PC-3 (cell line): ENCODE measurements around the gene SFI1. TPM values are rescaled to one million over a fixed set of nuclear protein-coding genes. Genes with fewer than 3 reads are reported as not detected.
"Not testable (repeated sequence)": the region's sequence is repeated elsewhere in the genome, so short reads cannot be mapped to it uniquely, and the experiment has no call there.

Experiments used
- ATAC-seq: fragments of 200-7000 bp; cut with Tn5 transposase; 2 replicates; pipeline ENCODE4 v1.9.1; 2020; ENCODE audit warnings: mild to moderate bottlenecking, moderate library complexity
- BruUV-seq: library from RNA; stranded (reverse); fragments of 400-500 nt; replicated peaks from 2 replicates; lab custom pipeline; 2021; lab: Mats Ljungman, UMichigan
- CTCF ChIA-PET: fragments of 300-600 bp; sonication (Branson Sonifier 250); formaldehyde crosslinking; loops from one replicate; lab custom pipeline; 2022; ENCODE audit warnings: antibody characterized with exemption; lab: Charles Lee
- POLR2A ChIA-PET: fragments of 300-600 bp; sonication (Branson Sonifier 250); formaldehyde crosslinking; loops from one replicate; lab custom pipeline; 2022; ENCODE audit warnings: antibody characterized with exemption; ENCODE audit not compliant: unreplicated experiment; lab: Charles Lee
- DNase-seq: peaks from one replicate; pipeline ENCODE4 v3.0.0-alpha.2; 2015
- H2AFZ ChIP-seq: fragments of 300-600 bp; sonication (generic); 2 replicates; pipeline ENCODE4 v1.6.0; 2016; ENCODE audit warnings: antibody characterized with exemption, low read length
- H3F3A ChIP-seq: fragments of 300-600 bp; sonication (generic); one replicate; pipeline ENCODE4 v1.6.0; 2017; ENCODE audit warnings: antibody characterized with exemption, low read length, control low read depth, mild to moderate bottlenecking; ENCODE audit not compliant: unreplicated experiment
- H3K27ac ChIP-seq: fragments of 300-600 bp; sonication (generic); 2 replicates; pipeline ENCODE4 v1.5.1; 2016; ENCODE audit warnings: mild to moderate bottlenecking, low read length
- H3K27me3 ChIP-seq: fragments of 300-600 bp; sonication (generic); 2 replicates; pipeline ENCODE4 v1.6.1; 2016; ENCODE audit warnings: low read length, mixed read lengths
- H3K36me3 ChIP-seq: fragments of 300-600 bp; sonication (generic); 2 replicates; pipeline ENCODE4 v1.6.1; 2016; ENCODE audit warnings: low read depth, mixed run types, low read length, mixed read lengths
- H3K4me1 ChIP-seq: fragments of 300-600 bp; sonication (generic); 2 replicates; pipeline ENCODE4 v1.5.1; 2016; ENCODE audit warnings: low read length; ENCODE audit not compliant: insufficient read depth
- H3K4me2 ChIP-seq: fragments of 300-600 bp; sonication (generic); 2 replicates; pipeline ENCODE4 v1.6.0; 2016; ENCODE audit warnings: low read length
- H3K4me3 ChIP-seq: fragments of 300-600 bp; sonication (generic); 2 replicates; pipeline ENCODE4 v1.5.1; 2016; ENCODE audit warnings: mild to moderate bottlenecking, low read length, mixed read lengths
- H3K79me2 ChIP-seq: fragments of 300-600 bp; sonication (generic); 2 replicates; pipeline ENCODE4 v1.6.1; 2017; ENCODE audit warnings: low read length, mixed read lengths
- H3K9ac ChIP-seq: fragments of 300-600 bp; sonication (generic); 2 replicates; pipeline ENCODE4 v1.6.0; 2016; ENCODE audit warnings: mild to moderate bottlenecking, low read length
- H3K9me2 ChIP-seq: fragments of 300-600 bp; sonication (generic); replicated peaks from 2 replicates; pipeline ENCODE4 v1.6.1; 2016; ENCODE audit warnings: mixed run types, low read length, mixed read lengths
- H3K9me3 ChIP-seq: fragments of 300-600 bp; sonication (generic); 2 replicates; pipeline ENCODE4 v1.6.1; 2016; ENCODE audit warnings: low read length, mixed read lengths
- H4K20me1 ChIP-seq: fragments of 300-600 bp; sonication (generic); 2 replicates; pipeline ENCODE4 v1.6.1; 2016; ENCODE audit warnings: low read length, mixed read lengths
- EZH2 ChIP-seq: fragments of 300-600 bp; sonication (generic); IDR thresholded peaks from one replicate; pipeline ENCODE4 v1.6.1; 2017; ENCODE audit warnings: antibody characterized with exemption, mild to moderate bottlenecking, low read length; ENCODE audit not compliant: unreplicated experiment
- EZH2phosphoT487 ChIP-seq: fragments of 300-600 bp; sonication (generic); IDR thresholded peaks from 2 replicates; pipeline ENCODE4 v1.6.1; 2018; ENCODE audit warnings: mild to moderate bottlenecking, antibody characterized with exemption, low read length, borderline replicate concordance
- intact Hi-C: fragments of 100-400 bp; cut with micrococcal nuclease; formaldehyde crosslinking; loops from 2 replicates; pipeline ENCODE4 v1.9.0; 2023
- total RNA-seq: library from RNA; depleted of rRNA; stranded (reverse); fragments of >200 nt; gene quantifications from 2 replicates; pipeline ENCODE4 v1.2.3, GENCODE V29; 2014
- TF ChIP-seq, protein P1 (sequence below): fragments of 300-600 bp; sonication (generic); conservative IDR thresholded peaks from 2 replicates; pipeline ENCODE4 v1.5.1; 2017; ENCODE audit warnings: antibody characterized with exemption, low read depth, mild to moderate bottlenecking, low read length

SFI1 gene
- total RNA-seq, 1 experiment from 2014 or later = 22.5 TPM

DNA sequence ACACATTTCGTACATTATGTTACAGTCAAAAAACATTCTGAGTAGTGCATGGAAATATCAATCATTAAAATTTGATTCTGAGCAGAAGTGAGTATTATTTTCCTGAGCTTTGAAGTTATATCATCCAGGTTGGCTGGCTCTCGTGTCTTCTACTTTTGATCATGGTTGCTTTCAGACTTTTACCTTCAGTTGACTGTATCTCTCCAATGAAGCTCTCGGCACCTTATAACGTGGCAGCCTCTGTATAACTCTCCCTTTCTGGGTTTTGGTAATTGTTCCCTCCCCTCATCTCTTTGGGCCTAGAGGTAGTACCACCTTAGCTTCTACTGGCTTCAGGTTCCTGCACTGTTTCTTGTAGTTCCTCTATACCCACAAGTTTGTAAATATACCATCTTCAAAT lies 12.2 kb downstream of the SFI1 start:
- BruUV-seq = no TSS peak
- CTCF ChIA-PET = no interaction called here

DNA sequence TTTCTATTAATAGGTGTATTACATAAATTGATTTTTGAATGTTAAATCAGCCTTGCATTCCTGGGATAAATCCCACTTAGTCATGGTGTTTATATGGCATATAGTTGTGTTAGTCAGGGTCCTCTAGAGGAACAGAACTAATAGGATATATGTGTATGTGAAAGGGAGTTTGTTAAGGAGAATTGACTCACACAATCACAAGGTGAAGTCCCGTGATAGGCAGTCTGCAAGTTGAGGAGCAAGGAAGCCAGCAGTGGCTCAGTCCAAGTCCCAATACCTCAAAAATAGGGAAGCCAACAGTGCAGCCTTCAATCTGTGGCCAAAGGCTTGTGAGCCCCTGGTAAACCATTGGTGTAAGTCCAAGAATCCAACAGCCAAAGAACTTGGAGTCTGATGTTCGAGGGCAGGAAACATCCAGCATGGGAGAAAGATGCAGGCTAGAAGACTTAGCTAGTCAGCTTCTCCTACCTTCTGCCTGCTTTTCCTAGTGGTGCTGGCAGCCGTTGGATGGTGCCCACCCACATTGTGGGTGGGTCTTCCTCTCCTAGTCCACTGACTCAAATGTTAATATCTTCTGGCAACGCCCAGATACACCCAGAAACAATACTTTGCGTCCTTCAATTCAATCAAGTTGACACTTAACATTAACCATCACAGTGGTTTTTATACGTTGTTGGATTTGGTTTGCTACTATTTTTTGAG lies 12.9 kb downstream of the SFI1 start:
- 0 out of 2 replicates have a peak, but pooled peaks cover 2% of the 10 kb centered on the region for H3K36me3 ChIP-seq
- TF ChIP-seq EZH2 (no peak), EZH2phosphoT487 (no peak)
- TF ChIP-seq, protein P1, sequence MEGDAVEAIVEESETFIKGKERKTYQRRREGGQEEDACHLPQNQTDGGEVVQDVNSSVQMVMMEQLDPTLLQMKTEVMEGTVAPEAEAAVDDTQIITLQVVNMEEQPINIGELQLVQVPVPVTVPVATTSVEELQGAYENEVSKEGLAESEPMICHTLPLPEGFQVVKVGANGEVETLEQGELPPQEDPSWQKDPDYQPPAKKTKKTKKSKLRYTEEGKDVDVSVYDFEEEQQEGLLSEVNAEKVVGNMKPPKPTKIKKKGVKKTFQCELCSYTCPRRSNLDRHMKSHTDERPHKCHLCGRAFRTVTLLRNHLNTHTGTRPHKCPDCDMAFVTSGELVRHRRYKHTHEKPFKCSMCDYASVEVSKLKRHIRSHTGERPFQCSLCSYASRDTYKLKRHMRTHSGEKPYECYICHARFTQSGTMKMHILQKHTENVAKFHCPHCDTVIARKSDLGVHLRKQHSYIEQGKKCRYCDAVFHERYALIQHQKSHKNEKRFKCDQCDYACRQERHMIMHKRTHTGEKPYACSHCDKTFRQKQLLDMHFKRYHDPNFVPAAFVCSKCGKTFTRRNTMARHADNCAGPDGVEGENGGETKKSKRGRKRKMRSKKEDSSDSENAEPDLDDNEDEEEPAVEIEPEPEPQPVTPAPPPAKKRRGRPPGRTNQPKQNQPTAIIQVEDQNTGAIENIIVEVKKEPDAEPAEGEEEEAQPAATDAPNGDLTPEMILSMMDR = no peak
- no peak overlapping the region for H3K4me3 ChIP-seq
- ATAC-seq (no peak), DNase-seq (no peak)
- ChIA-PET CTCF (no interaction called here), POLR2A (no interaction called here)
- no peaks in the 10 kb centered on the region for H3K27me3 ChIP-seq
- H3K9ac ChIP-seq = no peak overlapping the region
- no peak overlapping the region for H2AFZ ChIP-seq
- H3F3A ChIP-seq = no peaks in the 10 kb centered on the region
- BruUV-seq = no TSS peak
- H4K20me1 ChIP-seq = no peaks in the 10 kb centered on the region
- intact Hi-C loops = no loop called here
- no peak overlapping the region for H3K27ac ChIP-seq
- H3K9me3 ChIP-seq = no peaks in the 10 kb centered on the region
- H3K4me2 ChIP-seq = no peak overlapping the region
- H3K9me2 ChIP-seq = no peaks in the 10 kb centered on the region
- no peaks in the 10 kb centered on the region for H3K79me2 ChIP-seq
- H3K4me1 ChIP-seq = peaks cover 3% of the 10 kb centered on the region; the same call in 1 of the 2 replicates

More for the DNA sequence above, 12.2 kb downstream of the SFI1 start:
- Histone ChIP-seq H3K79me2 (0 out of 2 replicates have a peak, but pooled peaks cover 3% of the 10 kb centered on the region), H3K4me1 (peaks cover 8% of the 10 kb centered on the region; the same call in 1 of the 2 replicates), H3K4me3 (no peak overlapping the region), H3K27ac (no peak overlapping the region), H3K9me3 (no peaks in the 10 kb centered on the region), H2AFZ (no peak overlapping the region), H3K9ac (no peak overlapping the region), H3K27me3 (no peaks in the 10 kb centered on the region), H3F3A (no peaks in the 10 kb centered on the region), H3K36me3 (0 out of 2 replicates have a peak, but pooled peaks cover 2% of the 10 kb centered on the region), H4K20me1 (no peaks in the 10 kb centered on the region), H3K9me2 (no peaks in the 10 kb centered on the region), H3K4me2 (no peak overlapping the region)
- TF ChIP-seq EZH2 = no peak
- TF ChIP-seq EZH2phosphoT487 = no peak
- TF ChIP-seq, protein P1 = no peak
- intact Hi-C loops = no loop called here
- POLR2A ChIA-PET = no interaction called here
- ATAC-seq (no peak), DNase-seq (no peak)

DNA sequence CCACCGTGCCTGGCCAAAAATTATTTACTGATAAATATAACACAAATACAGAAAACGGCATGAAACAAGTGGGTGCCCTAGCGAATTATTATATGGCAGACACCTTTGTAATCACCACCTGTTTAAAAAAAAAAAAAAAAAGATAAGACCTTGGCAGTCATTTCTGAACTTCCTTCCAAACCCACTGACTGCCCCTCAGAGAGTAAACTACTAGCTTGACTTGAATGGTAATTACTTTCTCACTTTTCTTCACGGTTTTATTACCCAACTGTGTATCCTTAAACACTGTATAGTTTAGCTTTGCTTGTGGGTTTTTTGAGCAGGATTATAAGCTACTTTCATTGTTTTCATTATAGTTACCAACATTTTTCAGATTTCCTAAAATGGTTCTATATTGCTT lies 23.7 kb downstream of the SFI1 start:
- H3K27ac ChIP-seq = no peak overlapping the region
- DNase-seq = no peak
- no peak overlapping the region for H3K9ac ChIP-seq
- no peaks in the 10 kb centered on the region for H3K27me3 ChIP-seq
- no peak overlapping the region for H2AFZ ChIP-seq
- H3F3A ChIP-seq = no peaks in the 10 kb centered on the region
- H3K9me3 ChIP-seq = no peaks in the 10 kb centered on the region
- H3K9me2 ChIP-seq = no peaks in the 10 kb centered on the region
- ChIA-PET POLR2A (no interaction called here), CTCF (no interaction called here)
- H4K20me1 ChIP-seq = no peaks in the 10 kb centered on the region
- BruUV-seq = no TSS peak
- H3K4me1 ChIP-seq = no peaks in the 10 kb centered on the region
- H3K36me3 ChIP-seq = no peaks in the 10 kb centered on the region
- intact Hi-C loops = no loop called here
- TF ChIP-seq, protein P1 = no peak
- no peak for TF ChIP-seq EZH2phosphoT487
- TF ChIP-seq EZH2 = no peak
- ATAC-seq = no peak
- H3K4me2 ChIP-seq = no peak overlapping the region
- no peaks in the 10 kb centered on the region for H3K79me2 ChIP-seq
- H3K4me3 ChIP-seq = no peak overlapping the region

DNA sequence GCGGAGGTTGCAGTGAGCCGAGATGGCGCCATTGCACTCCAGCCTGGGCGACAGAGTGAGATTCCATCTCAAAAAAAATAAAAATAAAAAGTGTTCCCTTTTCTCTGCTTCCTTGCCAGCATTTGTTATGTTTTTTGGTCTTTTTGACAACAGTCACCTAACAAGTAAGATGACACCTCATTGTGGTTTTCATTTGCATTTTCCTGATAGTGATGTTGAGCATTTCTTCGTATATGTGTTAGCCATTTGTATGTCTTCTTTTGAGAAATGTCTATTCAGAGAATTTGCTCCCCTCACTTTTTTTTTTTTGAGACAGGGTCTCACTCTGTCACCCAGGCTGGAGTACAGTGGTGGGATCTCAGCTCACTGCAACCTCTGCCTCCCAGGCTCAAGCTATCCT lies 27.8 kb downstream of the SFI1 start:
- H3K27me3 ChIP-seq, CTCF ChIA-PET, H3K27ac ChIP-seq, H3K4me1 ChIP-seq, ATAC-seq, H3K9me3 ChIP-seq, H3K9ac ChIP-seq, H3K36me3 ChIP-seq, H3K4me3 ChIP-seq, H2AFZ ChIP-seq, H3K9me2 ChIP-seq, H4K20me1 ChIP-seq, POLR2A ChIA-PET, DNase-seq, H3K79me2 ChIP-seq, intact Hi-C loops, H3K4me2 ChIP-seq, BruUV-seq, H3F3A ChIP-seq: not testable (repeated sequence)
